GM19023 (cell line): ENCODE results near the gene SKAP1.
A peak's percentile ranks its signal among the peaks of the same experiment; 100 is the strongest.

Experiments
- ATAC-seq: cut with Tn5 transposase; IDR thresholded peaks from one replicate; pipeline ENCODE4 v1.9.1; 2021; ENCODE audit warnings: mild to moderate bottlenecking, moderate library complexity; ENCODE audit not compliant: unreplicated experiment

The SKAP1 gene

DNA sequence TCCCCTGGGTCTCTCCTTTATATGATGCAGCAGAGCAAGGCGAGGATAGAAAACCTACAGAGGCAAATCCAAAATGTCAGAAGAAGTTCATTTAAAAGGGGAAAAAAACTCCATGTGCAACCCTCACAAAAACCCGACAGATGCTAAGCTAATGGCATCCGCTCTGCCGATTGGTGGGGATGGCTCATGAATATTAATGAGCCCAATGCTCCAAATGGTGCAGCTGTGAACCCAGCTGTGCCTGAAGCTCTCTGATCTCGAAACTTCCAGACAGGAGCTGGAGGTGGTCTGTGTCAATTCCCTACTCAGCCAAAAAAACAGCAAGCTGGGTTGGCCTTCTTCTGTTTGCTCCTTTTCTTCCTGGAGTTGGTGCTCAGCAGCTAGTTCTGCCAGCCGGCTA, 306.9 kb downstream of the SKAP1 start:
- ATAC-seq = no peak

DNA sequence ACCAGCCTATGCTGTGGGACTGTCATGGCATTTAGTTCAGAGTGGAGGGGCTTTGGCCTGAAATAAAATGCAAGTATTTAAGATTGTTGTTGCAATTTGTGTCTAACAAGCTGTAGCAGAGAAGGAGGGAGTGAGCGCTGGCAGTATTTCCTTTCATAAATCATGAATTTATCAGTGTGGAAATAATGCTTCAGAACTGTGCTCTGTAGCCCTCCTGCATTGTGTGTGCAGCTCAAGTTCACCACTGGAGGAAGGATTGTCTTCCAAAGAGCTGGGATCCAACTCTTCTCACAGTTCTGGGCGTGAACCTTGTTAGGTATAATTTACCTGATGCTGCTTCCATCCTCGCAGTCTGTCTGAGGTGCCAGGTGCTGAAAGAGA, 307.4 kb downstream of the SKAP1 start:
- ATAC-seq = no peak

DNA sequence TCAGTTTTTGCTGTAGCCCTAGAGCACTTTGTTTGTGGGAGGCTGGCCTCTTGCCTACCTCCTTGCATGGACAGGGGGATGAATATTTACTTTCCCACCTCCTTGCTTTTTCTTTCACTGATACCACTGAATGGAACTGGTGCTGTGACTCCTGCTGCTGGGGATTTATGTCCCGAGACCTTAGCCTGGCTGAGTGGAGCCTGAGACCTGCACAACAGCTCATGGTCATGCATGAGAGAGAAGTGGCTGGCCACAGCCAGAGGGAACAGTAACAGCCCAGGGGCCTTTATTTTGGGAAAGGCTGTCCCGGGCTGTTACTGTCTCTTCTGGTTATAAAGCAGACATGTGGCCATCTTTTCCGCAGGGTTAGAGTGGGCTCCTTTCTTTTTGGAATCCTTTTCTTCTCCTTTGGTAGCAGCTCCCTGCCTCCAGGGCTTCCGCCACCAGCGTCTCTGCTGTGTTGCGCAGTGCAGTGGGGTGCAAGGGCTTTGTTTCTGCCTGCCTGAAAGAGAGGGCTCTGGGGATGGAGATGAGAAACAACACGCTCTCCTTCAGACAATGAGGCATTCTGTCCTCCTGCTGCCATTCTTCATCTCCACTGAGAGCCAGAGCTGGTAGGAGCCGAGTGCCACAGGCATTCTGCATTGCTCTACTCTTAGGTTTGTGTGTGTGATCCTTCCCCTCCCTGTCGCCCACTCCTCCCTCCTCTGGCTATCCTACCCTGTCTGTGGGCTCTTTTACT, 307.9 kb downstream of the SKAP1 start:
- no peak for ATAC-seq

DNA sequence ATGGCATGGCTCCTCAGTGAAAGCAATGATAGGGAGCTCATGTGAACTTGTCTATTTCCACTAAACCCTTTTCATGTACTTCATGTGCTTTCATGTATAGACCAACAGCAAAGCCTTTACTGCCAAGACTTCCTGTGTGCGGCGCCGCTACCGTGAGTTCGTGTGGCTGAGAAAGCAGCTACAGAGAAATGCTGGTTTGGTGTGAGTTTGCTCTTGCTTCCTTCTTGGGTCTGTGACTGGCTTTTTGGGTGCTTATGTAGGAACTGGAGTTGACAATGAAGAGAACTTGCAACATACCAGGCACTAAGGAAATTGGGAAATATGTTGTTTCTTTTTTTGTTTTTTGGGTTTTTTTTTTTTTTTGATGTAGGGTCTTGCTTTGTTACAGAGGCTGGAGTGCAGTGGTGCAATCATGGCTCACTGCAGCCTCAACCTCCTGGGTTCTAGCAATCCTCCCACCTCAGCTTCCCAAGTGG, 316.8 kb downstream of the SKAP1 start:
- ATAC-seq = no peak

DNA sequence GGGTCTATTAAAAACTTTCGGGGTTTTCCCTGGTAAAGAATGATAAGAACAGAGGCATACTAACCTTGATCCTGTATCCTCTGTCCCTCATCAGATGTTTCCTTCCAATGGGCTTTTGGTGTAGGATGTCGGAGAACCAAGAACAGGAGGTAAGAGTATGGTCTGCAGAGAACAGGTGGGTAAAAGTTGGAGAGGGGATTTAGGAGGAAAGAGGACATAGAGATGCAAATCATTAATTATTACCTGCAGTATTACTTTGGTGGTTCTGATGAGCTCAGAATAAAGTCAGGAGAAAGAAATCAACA, 318.1 kb downstream of the SKAP1 start:
- no peak for ATAC-seq

DNA sequence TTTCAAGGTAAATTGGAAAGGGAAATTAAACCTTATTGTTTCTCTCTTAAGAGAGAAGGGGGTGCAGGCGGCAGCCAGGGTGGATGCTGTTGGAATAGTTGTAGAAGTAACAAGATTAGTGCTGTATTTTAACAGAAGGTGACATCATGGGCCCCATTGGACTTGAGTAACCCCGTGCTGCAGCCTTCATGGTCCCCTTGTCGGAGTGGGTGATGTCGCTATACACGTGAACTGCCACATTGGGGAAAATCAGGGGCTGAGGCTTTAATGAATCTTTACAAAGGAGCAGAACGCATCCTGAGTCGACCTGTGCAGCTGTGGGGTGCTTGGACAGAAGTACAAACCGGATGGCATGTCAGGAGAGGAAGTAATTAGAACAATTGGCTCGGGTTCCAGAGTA, 319.3 kb downstream of the SKAP1 start:
- no peak for ATAC-seq

DNA sequence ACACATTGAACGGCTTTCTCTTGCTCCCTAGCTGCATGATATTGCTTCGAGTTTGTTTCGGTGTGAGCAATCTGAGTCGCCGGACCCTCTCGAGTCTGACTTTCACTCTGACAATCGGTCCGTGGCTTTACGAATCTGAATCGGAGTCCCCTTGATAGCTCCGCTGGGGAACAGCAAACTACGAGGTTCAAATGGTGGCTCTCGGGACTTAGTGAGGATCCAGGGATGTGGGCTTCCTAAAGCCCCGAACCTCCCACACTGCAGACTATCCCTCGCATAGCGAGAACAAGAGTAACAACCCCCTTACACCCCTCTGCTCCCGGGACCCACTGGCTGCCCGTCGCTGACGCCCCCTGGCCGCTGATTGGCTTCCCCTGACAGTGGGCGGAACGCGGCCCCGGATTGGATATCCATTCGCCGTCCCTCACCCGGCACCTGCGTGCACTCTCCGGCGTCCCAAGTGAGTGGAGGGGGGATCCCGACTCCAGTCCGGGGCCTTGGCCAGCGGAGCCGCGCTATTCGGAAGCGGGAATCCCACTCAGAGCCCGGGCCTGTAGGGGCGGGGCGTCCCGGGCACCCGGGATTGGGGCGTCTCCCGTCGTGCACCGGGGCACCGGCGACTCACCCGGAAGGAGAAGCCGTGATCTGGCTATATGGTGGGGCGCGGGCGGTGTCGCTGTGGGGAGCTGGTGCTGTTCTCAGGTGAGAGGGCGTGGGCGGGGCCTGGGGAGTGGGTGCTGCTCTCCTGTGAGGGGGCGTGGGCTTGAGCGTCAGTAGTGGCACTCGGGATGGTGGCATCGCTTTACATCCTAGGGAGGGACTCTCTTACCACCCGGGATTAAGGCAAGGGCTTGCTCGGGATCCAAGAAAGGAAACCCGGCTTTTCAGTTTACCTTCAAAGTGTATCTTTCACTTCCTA, 322.6 kb downstream of the SKAP1 start, which contains the start of gene SNX11:
Gene SNX11 (plus strand): TSS at position 630 of the 919 bp plus-strand sequence. CDS start 4,278 bp downstream, outside the sequence.
- ATAC-seq = peak; percentile 86

DNA sequence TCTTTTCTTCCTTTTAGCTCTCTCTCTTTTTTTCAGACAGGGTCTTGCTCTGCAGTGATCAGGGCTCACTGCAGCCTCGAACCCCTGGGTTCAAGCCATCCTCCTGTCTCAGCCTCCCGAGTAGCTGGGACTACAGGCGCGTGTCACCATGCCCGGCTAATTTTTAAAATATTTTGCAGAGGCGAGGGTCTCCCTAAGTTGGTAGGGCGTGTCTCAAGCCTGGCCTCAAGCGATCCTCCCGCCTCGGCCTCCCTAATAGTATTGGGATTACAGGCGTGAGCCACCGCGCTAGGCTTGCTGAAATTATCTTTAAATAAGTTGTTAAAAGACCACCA, 323.2 kb downstream of the SKAP1 start:
- ATAC-seq = no peak

DNA sequence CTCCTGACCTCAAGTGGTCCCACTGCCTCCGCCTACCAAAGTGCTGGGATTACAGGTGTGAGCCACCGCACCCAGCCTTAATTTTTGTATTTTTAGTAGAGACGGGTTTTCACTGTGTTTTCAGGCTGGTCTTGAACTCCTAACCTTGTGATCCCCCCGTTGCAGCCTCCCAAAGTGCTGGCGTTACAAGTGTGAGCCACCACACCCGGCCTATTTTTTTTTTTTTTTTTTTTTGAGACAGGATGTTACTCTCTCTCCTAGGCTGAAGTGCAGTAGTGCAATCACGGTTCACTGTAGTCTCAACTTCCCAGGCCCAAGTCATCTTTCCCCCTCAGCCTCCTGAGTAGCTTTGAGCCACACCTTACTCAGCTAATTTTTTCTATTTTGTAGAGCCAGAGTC, 325.6 kb downstream of the SKAP1 start:
- ATAC-seq = no peak

DNA sequence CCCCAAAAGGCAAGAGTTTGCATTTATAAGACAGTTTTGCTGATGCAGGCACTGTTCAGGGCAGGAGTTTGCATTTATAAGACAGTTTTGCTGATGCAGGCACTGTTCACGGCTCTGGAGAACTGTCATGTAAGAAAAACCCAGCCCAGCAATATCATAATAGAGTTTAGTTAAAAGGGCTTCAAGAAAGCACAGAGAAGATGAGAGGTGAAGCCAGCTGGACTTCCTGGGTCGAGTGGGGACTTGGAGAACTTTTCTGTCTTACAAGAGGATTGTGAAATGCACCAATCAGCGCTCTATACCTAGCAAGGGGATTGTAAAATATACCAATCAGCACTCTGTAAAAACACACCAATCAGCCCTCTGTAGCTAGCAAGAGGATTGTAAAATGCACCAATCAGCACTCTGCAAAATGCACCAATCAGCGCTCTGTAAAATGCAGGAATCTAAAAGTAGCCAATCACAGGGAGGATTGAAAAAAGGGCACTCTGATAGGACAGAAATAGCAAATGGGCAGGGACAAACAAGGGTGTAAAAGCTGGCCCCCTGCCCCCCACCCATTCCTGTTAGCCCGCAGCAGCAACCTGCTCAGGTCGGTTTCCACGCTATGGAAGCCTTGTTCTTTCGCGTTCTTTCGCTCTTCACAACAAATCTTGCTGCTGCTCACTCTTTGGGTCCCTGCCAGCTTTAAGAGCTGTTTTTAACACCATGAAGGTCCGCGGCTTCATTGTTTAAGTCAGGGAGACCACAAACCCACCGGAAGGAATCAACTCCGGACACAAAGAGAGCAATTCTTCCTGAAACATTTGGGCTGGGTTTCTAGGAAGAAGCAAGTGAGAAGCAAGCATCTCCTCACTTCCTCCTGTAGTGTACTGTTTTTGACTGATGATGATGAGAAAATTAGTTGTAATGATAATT, 327.0 kb downstream of the SKAP1 start:
- no peak for ATAC-seq

DNA sequence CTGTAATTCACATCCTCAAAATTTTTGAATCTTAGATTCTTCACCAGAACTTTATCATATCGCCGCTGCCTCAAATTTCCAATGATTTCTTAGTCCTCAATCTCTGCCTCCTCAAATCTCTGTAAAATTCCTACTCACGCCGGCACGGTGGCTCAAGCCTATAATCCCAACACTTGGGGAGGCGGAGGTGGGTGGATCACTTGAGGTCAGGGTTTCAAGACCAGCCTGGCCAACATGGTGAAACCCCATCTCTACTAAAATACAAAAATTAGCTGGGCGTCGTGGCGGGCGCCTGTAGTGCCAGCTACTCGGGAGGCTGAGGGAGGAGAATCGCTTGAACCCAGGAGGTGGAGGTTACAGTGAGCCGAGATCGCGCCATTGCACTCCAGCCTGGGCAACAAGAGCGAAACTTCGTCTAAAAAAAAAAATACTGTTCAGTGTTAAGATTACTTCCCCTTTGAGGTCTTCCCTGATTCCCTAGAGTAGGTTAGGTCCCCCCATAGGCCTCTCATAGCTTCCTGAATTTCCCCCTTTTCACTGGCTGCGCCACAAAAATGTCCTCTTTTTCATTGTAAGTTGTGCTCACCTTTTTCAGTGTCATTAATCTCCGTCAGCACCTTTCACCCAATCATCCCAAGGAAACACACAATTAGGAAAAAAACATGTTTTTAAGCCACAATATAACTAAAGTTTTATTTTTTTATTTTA, 327.8 kb downstream of the SKAP1 start:
- no peak for ATAC-seq

DNA sequence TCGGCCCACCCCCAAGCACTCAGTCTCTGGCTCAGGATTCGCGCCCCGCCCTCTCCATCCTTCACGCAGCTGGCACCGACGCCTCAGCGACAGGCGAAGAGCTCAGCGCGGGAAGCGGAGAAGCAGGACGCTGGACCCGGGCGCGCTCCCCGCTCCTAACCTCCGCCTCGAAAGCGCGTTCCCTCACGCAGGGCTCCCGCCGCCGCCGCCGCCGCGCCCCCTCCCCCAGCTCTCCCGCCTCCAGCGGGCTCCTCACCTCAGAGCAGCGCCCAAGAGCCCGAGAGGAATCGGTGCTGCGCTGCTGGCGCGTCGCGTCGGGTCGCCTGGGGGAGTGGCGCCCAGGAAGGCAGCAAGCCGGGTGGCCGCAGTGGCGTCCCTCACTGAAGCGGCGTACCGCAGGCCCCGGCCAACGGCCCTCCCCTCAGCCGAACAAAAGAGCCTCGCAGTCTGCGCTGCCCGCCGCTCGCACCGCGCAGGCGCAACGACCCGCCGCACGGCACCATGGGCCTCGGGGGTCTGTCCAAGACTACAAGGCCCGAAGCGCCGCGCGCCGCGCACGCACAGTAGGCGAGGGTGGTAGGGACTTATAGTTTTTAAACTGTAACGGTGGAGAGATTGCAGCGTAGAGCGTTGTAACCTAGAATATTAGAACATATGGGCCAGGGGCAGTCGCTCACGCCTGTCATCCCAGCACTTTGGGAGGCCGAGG, 328.8 kb downstream of the SKAP1 start, which contains the start of gene CBX1:
Gene CBX1 (minus strand): TSS at position 467 of the 709 bp plus-strand sequence. CDS start 24,474 bp downstream, outside the sequence.
- ATAC-seq = peak; percentile 88

DNA sequence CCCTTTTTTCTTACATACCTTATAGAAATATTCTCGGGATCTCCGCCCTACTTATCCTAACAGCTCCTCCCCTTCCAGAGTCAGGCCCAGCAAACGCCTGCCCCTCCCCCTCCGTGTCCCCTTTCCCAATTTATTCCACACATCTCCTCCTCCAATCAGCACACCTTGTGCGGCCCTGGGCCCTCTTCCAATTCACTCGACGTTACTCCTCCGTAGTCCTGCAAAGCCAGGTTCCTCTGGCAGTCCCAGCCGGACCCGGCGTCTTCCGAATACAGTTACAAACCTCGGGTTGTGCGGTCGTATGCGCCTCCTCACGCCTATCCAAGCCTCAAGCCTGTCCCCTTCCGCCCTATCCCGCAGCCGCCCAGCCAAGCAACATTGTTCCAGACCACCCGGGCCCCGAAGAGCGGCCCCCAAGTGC, 329.4 kb downstream of the SKAP1 start:
- ATAC-seq = no peak

DNA sequence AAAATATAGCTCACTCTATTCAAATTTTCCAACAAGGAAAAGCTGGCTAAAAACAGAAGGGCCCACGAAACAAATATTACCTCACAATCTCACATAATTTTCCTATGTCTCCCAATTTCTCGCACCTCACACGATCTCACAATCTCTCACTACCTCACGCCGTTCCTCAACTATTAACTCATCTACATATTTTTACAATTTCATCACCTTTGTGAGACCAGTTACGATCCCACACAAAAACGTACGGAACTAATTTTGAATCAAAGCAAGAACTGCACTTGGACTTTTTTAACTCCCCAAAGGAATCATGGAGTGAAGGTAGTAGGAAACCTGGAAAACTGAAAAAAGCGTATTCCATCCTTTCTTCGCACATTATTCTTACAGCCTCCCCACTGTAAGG, 329.9 kb downstream of the SKAP1 start:
- ATAC-seq = no peak

DNA sequence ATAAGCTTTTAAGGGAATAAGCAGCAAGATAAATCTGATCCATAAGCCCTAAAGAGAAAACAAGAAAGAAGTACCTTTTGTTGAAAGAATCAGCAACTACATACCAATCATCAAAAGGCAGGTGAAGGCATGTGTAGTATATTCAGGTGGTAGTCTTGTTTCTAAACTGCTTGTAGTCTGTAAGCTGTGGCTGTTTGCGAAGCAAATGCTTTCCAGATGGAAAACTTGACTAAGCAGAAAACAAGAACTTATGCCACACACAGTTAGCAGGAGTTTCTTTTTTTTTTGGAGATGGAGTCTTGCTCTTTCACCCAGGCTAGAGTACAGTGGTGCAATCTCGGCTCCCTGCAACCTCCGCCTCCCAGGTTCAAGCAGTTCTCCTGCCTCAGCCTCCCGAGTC, 334.4 kb downstream of the SKAP1 start:
- ATAC-seq = no peak

DNA sequence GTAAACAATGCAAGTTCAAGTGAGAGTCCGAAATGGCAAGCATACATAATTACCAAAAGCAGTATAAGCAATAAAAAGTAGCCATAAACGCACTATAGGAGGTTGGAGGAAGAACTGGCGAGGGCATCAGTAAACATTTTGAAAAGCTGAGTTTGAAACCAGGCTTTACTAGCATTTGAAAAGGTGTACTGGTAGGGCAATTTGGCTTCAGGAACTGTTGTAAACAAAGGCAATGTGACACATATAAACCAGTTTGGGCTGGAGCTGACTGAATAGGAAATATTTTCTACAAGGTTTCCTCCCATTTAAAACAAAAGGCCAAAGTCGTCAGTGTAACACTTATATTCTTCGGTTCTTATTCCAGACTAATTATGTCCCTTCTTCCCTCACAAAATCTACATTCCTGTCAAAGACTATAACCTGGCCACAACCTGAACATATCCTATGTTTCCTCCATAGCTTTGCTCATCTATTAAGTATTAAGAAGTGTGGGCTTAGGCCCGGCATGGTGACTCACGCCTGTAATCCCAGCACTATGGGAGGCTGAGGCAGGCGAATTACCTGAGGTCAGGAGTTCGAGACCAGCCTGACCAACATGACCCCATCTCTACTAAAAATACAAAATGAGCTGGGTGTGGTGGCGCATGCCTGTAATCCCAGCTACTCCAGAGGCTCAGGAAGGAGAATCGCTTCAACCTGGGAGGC, 336.5 kb downstream of the SKAP1 start:
- no peak for ATAC-seq

DNA sequence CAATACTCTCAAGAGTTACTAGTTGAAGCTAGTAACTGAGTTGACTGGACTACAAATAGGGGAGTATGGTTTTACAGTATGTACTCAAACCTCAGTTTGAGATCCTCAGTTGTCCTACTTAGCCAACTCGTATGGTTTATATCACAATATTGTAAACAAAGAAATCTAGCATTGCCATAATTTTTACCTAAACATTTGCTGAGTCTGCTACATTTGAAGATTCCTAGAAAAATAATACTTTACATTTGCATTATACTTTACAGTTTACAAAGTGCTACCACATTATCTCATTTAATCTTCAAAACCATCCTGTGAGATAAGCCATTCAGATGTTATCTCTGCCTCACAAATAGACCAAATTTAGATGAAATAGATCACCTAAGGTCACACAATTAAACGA, 345.1 kb downstream of the SKAP1 start:
- ATAC-seq = no peak
